IMR-90 (cell line): ENCODE data around the gene EXPH5. TPM values are rescaled to one million over a fixed set of nuclear protein-coding genes. Genes with fewer than 3 reads are reported as not detected.
A peak's percentile ranks its signal among the peaks of the same experiment; 100 is the strongest.

Experiments
- ATAC-seq: fragments of 200-7000 bp; cut with Tn5 transposase; 2 replicates; pipeline ENCODE4 v1.9.1; 2020; ENCODE audit warnings: low read depth, mild to moderate bottlenecking, moderate library complexity
- BruUV-seq: library from RNA; stranded (reverse); fragments of 400-500 nt; replicated peaks from 2 replicates; lab custom pipeline; 2021; lab: Mats Ljungman, UMichigan
- CTCF ChIA-PET: fragments of 300-600 bp; formaldehyde crosslinking; extraction: SDS; loops from one replicate; lab custom pipeline; 2021; ENCODE audit warnings: antibody characterized with exemption; lab: Yijun Ruan, JAX
- POLR2A ChIA-PET: fragments of 300-600 bp; sonication (Branson Sonifier 250); formaldehyde crosslinking; loops from one replicate; lab custom pipeline; 2022; ENCODE audit warnings: antibody characterized with exemption; ENCODE audit not compliant: unreplicated experiment; lab: Charles Lee
- DNase-seq: peaks from one replicate; pipeline ENCODE4 v3.0.0; 2013
- H2AFZ ChIP-seq: replicated peaks from 2 replicates; pipeline ENCODE3; 2013; ENCODE audit warnings: low read length, mild to moderate bottlenecking; ENCODE audit not compliant: poor library complexity
- H2AK5ac ChIP-seq: 2 replicates; pipeline ENCODE4 v1.6.1; 2013; ENCODE audit warnings: low read depth, low read length, inconsistent platforms
- H2AK9ac ChIP-seq: replicated peaks from 2 replicates; pipeline ENCODE3; 2013; ENCODE audit warnings: mild to moderate bottlenecking, low read depth, low read length, moderate library complexity; ENCODE audit not compliant: poor library complexity
- H2BK120ac ChIP-seq: 2 replicates; pipeline ENCODE4 v1.6.1; 2013; ENCODE audit warnings: low read depth, low read length, inconsistent platforms
- H2BK15ac ChIP-seq: 3 replicates; pipeline ENCODE4 v1.6.1; 2013; ENCODE audit warnings: low read depth, low read length, inconsistent platforms
- H2BK20ac ChIP-seq: 2 replicates; pipeline ENCODE4 v1.6.1; 2013; ENCODE audit warnings: low read depth, mild to moderate bottlenecking, inconsistent platforms, low read length, moderate library complexity
- H2BK5ac ChIP-seq: 2 replicates; pipeline ENCODE4 v1.6.1; 2013; ENCODE audit warnings: mild to moderate bottlenecking, low read depth, low read length, inconsistent platforms; ENCODE audit not compliant: poor library complexity, severe bottlenecking
- H3K14ac ChIP-seq: replicated peaks from 2 replicates; pipeline ENCODE4 v1.6.1; 2013; ENCODE audit warnings: low read depth, low read length, inconsistent platforms
- H3K18ac ChIP-seq: 2 replicates; pipeline ENCODE4 v1.6.1; 2013; ENCODE audit warnings: low read depth, low read length, control low read depth
- H3K23ac ChIP-seq: 2 replicates; pipeline ENCODE4 v1.6.1; 2013; ENCODE audit warnings: low read depth, low read length, inconsistent platforms
- H3K27ac ChIP-seq: 2 replicates; pipeline ENCODE4 v1.5.1; 2013; ENCODE audit warnings: mild to moderate bottlenecking, control low read depth, low read length; ENCODE audit not compliant: insufficient read depth
- H3K27me3 ChIP-seq: 2 replicates; pipeline ENCODE4 v1.6.1; 2013; ENCODE audit warnings: low read length; ENCODE audit not compliant: control insufficient read depth, insufficient read depth
- H3K36me3 ChIP-seq: 2 replicates; pipeline ENCODE4 v1.6.1; 2013; ENCODE audit warnings: low read length, mixed read lengths; ENCODE audit not compliant: control insufficient read depth, insufficient read depth
- H3K4ac ChIP-seq: 2 replicates; pipeline ENCODE4 v1.6.1; 2013; ENCODE audit warnings: low read depth, low read length, inconsistent platforms
- H3K4me1 ChIP-seq: 2 replicates; pipeline ENCODE4 v1.6.1; 2013; ENCODE audit warnings: low read length, mixed read lengths; ENCODE audit not compliant: control insufficient read depth, insufficient read depth
- H3K4me2 ChIP-seq: 2 replicates; pipeline ENCODE4 v1.6.1; 2013; ENCODE audit warnings: low read depth, mild to moderate bottlenecking, control low read depth, low read length, moderate library complexity
- H3K4me3 ChIP-seq: 2 replicates; pipeline ENCODE4 v1.5.1; 2013; ENCODE audit warnings: low read depth, mild to moderate bottlenecking, control low read depth, low read length, moderate library complexity; ENCODE audit not compliant: insufficient read depth
- H3K56ac ChIP-seq: 2 replicates; pipeline ENCODE4 v1.6.1; 2013; ENCODE audit warnings: low read length, inconsistent platforms; ENCODE audit not compliant: insufficient read depth; ENCODE audit errors: extremely low read depth
- H3K79me1 ChIP-seq, 2 experiments: 2 replicates each; pipeline ENCODE4 v1.6.1; 2013; ENCODE audit warnings: low read length in 2 of 2, inconsistent platforms in 1 of 2, low read depth in 1 of 2
- H3K9ac ChIP-seq: 2 replicates; pipeline ENCODE4 v1.6.1; 2013; ENCODE audit warnings: low read depth, low read length, control low read depth
- H3K9me1 ChIP-seq: 2 replicates; pipeline ENCODE4 v1.6.1; 2013; ENCODE audit warnings: low read length, inconsistent platforms; ENCODE audit not compliant: insufficient read depth
- H3K9me3 ChIP-seq: 2 replicates; pipeline ENCODE4 v1.6.1; 2013; ENCODE audit warnings: low read length; ENCODE audit not compliant: control insufficient read depth, insufficient read depth
- H4K20me1 ChIP-seq: 2 replicates; pipeline ENCODE4 v1.6.1; 2013; ENCODE audit warnings: low read length, inconsistent platforms; ENCODE audit not compliant: insufficient read depth
- H4K5ac ChIP-seq: 2 replicates; pipeline ENCODE4 v1.6.1; 2013; ENCODE audit warnings: mild to moderate bottlenecking, low read depth, low read length, control low read depth
- H4K8ac ChIP-seq, 2 experiments: 2 replicates each; pipeline ENCODE4 v1.6.1; 2013; ENCODE audit warnings: low read depth in 2 of 2, low read length in 2 of 2, control low read depth in 1 of 2, inconsistent platforms in 1 of 2
- H4K91ac ChIP-seq: 2 replicates; pipeline ENCODE4 v1.6.1; 2013; ENCODE audit warnings: low read depth, low read length, inconsistent platforms; ENCODE audit not compliant: insufficient read depth
- BHLHE40 ChIP-seq: fragments of 150-350 bp; IDR thresholded peaks from 2 replicates; pipeline ENCODE4 v1.6.1; 2016; ENCODE audit warnings: mild to moderate bottlenecking, low read depth, low read length
- CEBPB ChIP-seq: IDR thresholded peaks from 2 replicates; pipeline ENCODE4 v1.6.1; 2012; ENCODE audit warnings: low read depth, low read length, improper control_type of control experiment
- CHD1 ChIP-seq: IDR thresholded peaks from 2 replicates; pipeline ENCODE4 v1.6.1; 2012; ENCODE audit warnings: low read depth, low read length, improper control_type of control experiment
- CTCF ChIP-seq: conservative IDR thresholded peaks from 2 replicates; pipeline ENCODE4 v1.5.1; 2012; ENCODE audit warnings: mild to moderate bottlenecking, low read depth, low read length, improper control_type of control experiment
- FOS ChIP-seq: fragments of 150-350 bp; IDR thresholded peaks from 2 replicates; pipeline ENCODE4 v1.6.1; 2016; ENCODE audit warnings: low read depth, low read length
- MAFK ChIP-seq: IDR thresholded peaks from 2 replicates; pipeline ENCODE4 v1.6.1; 2012; ENCODE audit warnings: low read depth, low read length, improper control_type of control experiment
- MAZ ChIP-seq: IDR thresholded peaks from 2 replicates; pipeline ENCODE4 v1.6.1; 2012; ENCODE audit warnings: low read depth, mild to moderate bottlenecking, low read length, improper control_type of control experiment, moderate library complexity, borderline replicate concordance
- MXI1 ChIP-seq: IDR thresholded peaks from 2 replicates; pipeline ENCODE4 v1.6.1; 2012; ENCODE audit warnings: low read depth, mild to moderate bottlenecking, low read length, moderate library complexity, borderline replicate concordance
- NFE2L2 ChIP-seq: fragments of 150-350 bp; IDR thresholded peaks from 2 replicates; pipeline ENCODE4 v1.6.1; 2016; ENCODE audit warnings: low read depth, mild to moderate bottlenecking, low read length
- POLR2A ChIP-seq: IDR thresholded peaks from 2 replicates; pipeline ENCODE4 v1.6.1; 2012; ENCODE audit warnings: mild to moderate bottlenecking, low read depth, low read length
- RAD21 ChIP-seq: IDR thresholded peaks from 2 replicates; pipeline ENCODE4 v1.6.1; 2012; ENCODE audit warnings: low read length, improper control_type of control experiment
- RFX5 ChIP-seq: IDR thresholded peaks from 2 replicates; pipeline ENCODE4 v1.8.0; 2012; ENCODE audit warnings: low read depth, mild to moderate bottlenecking, low read length, moderate library complexity
- SMC3 ChIP-seq: fragments of 150-350 bp; IDR thresholded peaks from 2 replicates; pipeline ENCODE4 v1.6.1; 2016; ENCODE audit warnings: low read depth, mild to moderate bottlenecking, antibody characterized with exemption, low read length, moderate library complexity
- WGBS, 2 experiments: methylation state at CpG; one replicate each; pipeline versions ENCODE4 v1.1.5 to v1.1.7; 2013; ENCODE audit warnings: missing lambda C conversion rate in 2 of 2; ENCODE audit not compliant: insufficient read length in 1 of 2; ENCODE audit errors: extremely low coverage in 2 of 2; 5-methylcytosine and 5-hydroxymethylcytosine counted together
- dilution Hi-C: fragments of 300-500 bp; cut with HindIII; formaldehyde crosslinking; loops from one replicate; pipeline ENCODE4 v1.14.3; 2018; ENCODE audit warnings: low sequenced_read_pairs; ENCODE audit not compliant: unreplicated experiment
- in situ Hi-C: fragments of 300-500 bp; cut with MboI; formaldehyde crosslinking; loops from 3 replicates; pipeline ENCODE4 v1.14.3; 2019; ENCODE audit warnings: low sequenced_read_pairs, inconsistent platforms, mixed read lengths
- intact Hi-C: fragments of 100-400 bp; cut with micrococcal nuclease; formaldehyde crosslinking; loops from 2 replicates; pipeline ENCODE4 v1.10.0; 2022
- polyA plus RNA-seq, 3 experiments: library from polyadenylated mRNA; depleted of rRNA; stranded (reverse); fragments of >200 nt; gene quantifications; 2 replicates each; pipeline ENCODE4 v1.2.3, GENCODE V29; 2012; ENCODE audit warnings: low replicate concordance in 1 of 3
- total RNA-seq: library from RNA; depleted of rRNA; stranded (reverse); fragments of >200 nt; gene quantifications from 2 replicates; pipeline ENCODE4 v1.2.3, GENCODE V29; 2012
- TF ChIP-seq, protein P1 (sequence below): fragments of 150-350 bp; IDR thresholded peaks from 2 replicates; pipeline ENCODE4 v1.6.1; 2016; ENCODE audit warnings: low read depth, mild to moderate bottlenecking, low read length, moderate library complexity, borderline replicate concordance
- TF ChIP-seq, protein P2 (sequence below): fragments of 150-350 bp; IDR thresholded peaks from 2 replicates; pipeline ENCODE4 v1.6.1; 2017; ENCODE audit warnings: mild to moderate bottlenecking, antibody characterized with exemption, low read length, low read depth

Gene EXPH5
- total and polyA plus RNA-seq, 2 of the 4 experiments (the other 2 are of a cell fraction) = 0.05 to 0.72 TPM

- Histone ChIP-seq H2BK15ac (no peak overlapping the region), H3K4me2 (no peak overlapping the region; the same call in 1 of the 2 replicates), H3K9me3 (no peaks in the 10 kb centered on the region), H2BK5ac (no peak overlapping the region), H3K9me1 (0 out of 2 replicates have a peak, but pooled peaks cover 2% of the 10 kb centered on the region), H3K4ac (no peak overlapping the region), H2BK20ac (no peak overlapping the region), H2AK5ac (no peak overlapping the region), H4K5ac (no peak overlapping the region), H3K18ac (no peak overlapping the region), H4K8ac (no peak overlapping the region), H3K9ac (no peak overlapping the region), H3K23ac (no peak overlapping the region), H3K56ac (no peak overlapping the region), H3K27ac (no peak overlapping the region), H2BK120ac (no peak overlapping the region), H3K79me1 (no peaks in the 10 kb centered on the region), H3K14ac (no peak overlapping the region), H3K27me3 (no peaks in the 10 kb centered on the region), H3K4me3 (no peak overlapping the region), H3K36me3 (no peaks in the 10 kb centered on the region), H2AFZ (no peak overlapping the region), H2AK9ac (no peak overlapping the region), H4K20me1 (no peaks in the 10 kb centered on the region), H3K4me1 (no peaks in the 10 kb centered on the region), H4K91ac (no peak overlapping the region)
- WGBS, 2 experiments = no CpG with 5 or more reads among the region's 2 CpGs
- DNase-seq (peak; percentile 10), ATAC-seq (no peak)
- in situ Hi-C loops (no loop called here), intact Hi-C loops (no loop called here), dilution Hi-C loops (no loop called here)
- no TSS peak for BruUV-seq
- CTCF ChIA-PET = no interaction called here
- POLR2A ChIA-PET = no interaction called here
- TF ChIP-seq MAFK (no peak), BHLHE40 (no peak), CEBPB (no peak), CTCF (no peak), POLR2A (no peak), NFE2L2 (no peak), SMC3 (no peak), CHD1 (no peak), RAD21 (no peak), RFX5 (no peak), FOS (no peak), MXI1 (no peak), MAZ (no peak)
- TF ChIP-seq, protein P1, sequence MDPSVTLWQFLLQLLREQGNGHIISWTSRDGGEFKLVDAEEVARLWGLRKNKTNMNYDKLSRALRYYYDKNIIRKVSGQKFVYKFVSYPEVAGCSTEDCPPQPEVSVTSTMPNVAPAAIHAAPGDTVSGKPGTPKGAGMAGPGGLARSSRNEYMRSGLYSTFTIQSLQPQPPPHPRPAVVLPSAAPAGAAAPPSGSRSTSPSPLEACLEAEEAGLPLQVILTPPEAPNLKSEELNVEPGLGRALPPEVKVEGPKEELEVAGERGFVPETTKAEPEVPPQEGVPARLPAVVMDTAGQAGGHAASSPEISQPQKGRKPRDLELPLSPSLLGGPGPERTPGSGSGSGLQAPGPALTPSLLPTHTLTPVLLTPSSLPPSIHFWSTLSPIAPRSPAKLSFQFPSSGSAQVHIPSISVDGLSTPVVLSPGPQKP = no peak
- TF ChIP-seq, protein P2, sequence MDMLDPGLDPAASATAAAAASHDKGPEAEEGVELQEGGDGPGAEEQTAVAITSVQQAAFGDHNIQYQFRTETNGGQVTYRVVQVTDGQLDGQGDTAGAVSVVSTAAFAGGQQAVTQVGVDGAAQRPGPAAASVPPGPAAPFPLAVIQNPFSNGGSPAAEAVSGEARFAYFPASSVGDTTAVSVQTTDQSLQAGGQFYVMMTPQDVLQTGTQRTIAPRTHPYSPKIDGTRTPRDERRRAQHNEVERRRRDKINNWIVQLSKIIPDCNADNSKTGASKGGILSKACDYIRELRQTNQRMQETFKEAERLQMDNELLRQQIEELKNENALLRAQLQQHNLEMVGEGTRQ = no peak
Measured at GRCh38 chr11:108620958-108621772, 27.6 kb upstream of the EXPH5 start.
